Measurements from ENCODE around the gene ERVK3-1.

ERVK3-1 gene

DNA sequence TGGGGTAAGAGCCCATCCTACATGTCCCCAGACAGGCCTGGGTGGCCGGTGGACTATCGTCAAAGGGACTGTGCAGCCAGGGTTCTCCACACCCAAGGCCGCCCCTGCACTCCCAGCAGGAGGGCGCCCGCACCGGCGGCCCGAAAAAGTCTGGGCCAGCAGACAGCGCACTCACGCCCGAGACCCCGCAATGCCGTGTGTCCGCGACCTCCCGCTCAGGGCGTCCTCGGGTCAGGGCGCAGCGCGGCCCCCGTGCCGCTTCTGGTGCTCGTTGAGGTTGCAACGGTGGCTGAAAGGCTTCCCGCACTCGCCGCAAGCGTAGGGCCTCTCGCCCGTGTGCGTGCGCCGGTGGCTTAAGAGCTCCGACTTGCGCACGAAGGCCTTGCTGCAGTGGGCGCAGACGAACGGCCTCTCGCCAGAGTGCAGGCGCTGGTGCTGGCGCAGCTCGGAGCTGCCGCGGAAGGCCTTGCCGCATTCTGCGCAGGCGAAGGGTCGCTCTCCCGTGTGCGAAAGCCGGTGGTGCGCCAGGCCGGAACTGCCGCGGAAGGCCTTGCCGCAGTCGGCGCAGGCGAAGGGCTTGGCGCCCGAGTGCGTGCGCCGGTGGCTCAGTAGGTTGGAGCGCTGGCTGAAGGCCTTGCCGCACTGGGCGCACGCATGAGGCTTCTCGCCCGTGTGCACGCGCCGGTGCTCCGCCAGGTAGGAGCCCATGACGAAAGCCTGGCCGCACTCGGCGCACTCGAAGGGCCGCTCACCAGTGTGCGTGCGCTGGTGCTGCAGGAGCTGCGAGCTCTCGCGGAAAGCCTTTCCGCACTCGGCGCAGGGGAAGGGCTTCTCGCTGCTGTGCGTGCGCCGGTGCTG lies 51.0 kb downstream of the ERVK3-1 start:
- no peak overlapping the region for H2AFZ ChIP-seq (ENCODE audit: low read depth, low read length, severe bottlenecking)
- no peaks in the 10 kb centered on the region for H4K20me1 ChIP-seq (ENCODE audit: low read depth, low read length)
- H3F3A ChIP-seq (ENCODE audit: insufficient read depth): 0 out of 2 replicates have a peak, but pooled peaks cover 5% of the 10 kb centered on the region
- H3K4me3 ChIP-seq (ENCODE audit: insufficient read depth, low read length, poor library complexity, severe bottlenecking): no peak overlapping the region
- no peaks in the 10 kb centered on the region for H3K36me3 ChIP-seq (ENCODE audit: low read length)
- no peak overlapping the region for H3K27ac ChIP-seq (ENCODE audit: low read depth, low read length)
- TF ChIP-seq, protein P1, sequence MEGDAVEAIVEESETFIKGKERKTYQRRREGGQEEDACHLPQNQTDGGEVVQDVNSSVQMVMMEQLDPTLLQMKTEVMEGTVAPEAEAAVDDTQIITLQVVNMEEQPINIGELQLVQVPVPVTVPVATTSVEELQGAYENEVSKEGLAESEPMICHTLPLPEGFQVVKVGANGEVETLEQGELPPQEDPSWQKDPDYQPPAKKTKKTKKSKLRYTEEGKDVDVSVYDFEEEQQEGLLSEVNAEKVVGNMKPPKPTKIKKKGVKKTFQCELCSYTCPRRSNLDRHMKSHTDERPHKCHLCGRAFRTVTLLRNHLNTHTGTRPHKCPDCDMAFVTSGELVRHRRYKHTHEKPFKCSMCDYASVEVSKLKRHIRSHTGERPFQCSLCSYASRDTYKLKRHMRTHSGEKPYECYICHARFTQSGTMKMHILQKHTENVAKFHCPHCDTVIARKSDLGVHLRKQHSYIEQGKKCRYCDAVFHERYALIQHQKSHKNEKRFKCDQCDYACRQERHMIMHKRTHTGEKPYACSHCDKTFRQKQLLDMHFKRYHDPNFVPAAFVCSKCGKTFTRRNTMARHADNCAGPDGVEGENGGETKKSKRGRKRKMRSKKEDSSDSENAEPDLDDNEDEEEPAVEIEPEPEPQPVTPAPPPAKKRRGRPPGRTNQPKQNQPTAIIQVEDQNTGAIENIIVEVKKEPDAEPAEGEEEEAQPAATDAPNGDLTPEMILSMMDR (IDR thresholded peaks at IDR 0.05; ENCODE audit: insufficient read depth, low read length, poor library complexity, severe bottlenecking): no peak
- no peak for TF ChIP-seq EZH2phosphoT487 (conservative IDR thresholded peaks at IDR 0.05; ENCODE audit: low read length)
- no peaks in the 10 kb centered on the region for H3K79me2 ChIP-seq (ENCODE audit: insufficient read depth, low read length)
- H3K9me2 ChIP-seq (replicated peaks; ENCODE audit: insufficient read depth, low read length): no peaks in the 10 kb centered on the region
- H3K9ac ChIP-seq (ENCODE audit: low read length): no peak overlapping the region
- no peaks in the 10 kb centered on the region for H3K27me3 ChIP-seq (ENCODE audit: low read length)
- no peaks in the 10 kb centered on the region for H3K9me3 ChIP-seq (ENCODE audit: insufficient read depth, low read length)
- H3K4me2 ChIP-seq (ENCODE audit: low read depth, low read length, poor library complexity, severe bottlenecking): no peak overlapping the region

DNA sequence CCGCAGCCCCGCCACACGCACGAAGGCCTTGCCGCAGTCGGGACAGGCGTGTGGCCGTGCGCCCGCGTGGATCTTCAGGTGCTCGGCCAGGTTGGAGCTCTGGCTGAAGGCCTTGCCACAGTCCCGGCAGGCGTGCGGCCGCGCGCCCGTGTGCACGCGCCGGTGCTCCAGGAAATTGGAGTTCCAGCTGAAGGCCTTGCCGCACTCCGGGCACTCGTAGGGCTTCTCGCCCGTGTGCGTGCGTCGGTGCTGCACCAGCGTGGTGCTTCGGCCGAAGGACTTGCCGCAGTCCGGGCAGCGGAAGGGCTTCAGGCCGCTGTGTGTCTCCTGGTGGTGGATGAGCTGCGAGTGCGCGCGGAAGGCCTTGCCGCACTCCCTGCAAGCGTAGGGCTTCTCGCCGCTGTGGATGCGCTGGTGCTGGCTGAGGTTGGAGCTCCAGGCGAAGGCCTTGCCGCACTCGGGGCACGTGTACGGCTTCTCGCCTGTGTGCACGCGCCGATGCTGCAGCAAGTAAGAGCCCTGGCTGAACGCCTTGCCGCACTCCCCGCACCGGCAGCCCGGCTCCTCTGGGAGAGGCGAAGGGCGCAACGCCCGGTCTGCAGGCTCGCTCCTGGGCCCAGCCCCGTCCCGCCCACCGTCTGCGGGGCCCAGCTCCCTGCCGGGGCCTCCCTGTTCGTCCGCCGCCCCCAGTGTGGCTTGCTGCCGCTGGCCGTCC lies 51.7 kb downstream of the ERVK3-1 start:
- TF ChIP-seq EZH2phosphoT487 (conservative IDR thresholded peaks at IDR 0.05; ENCODE audit: low read length): no peak
- TF ChIP-seq, protein P1 (IDR thresholded peaks at IDR 0.05; ENCODE audit: insufficient read depth, low read length, poor library complexity, severe bottlenecking): no peak
- Histone ChIP-seq H3K27ac (ENCODE audit: low read depth, low read length) (no peak overlapping the region), H4K20me1 (ENCODE audit: low read depth, low read length) (no peaks in the 10 kb centered on the region), H3K9me2 (replicated peaks; ENCODE audit: insufficient read depth, low read length) (no peaks in the 10 kb centered on the region), H3K79me2 (ENCODE audit: insufficient read depth, low read length) (no peaks in the 10 kb centered on the region), H3K9ac (ENCODE audit: low read length) (no peak overlapping the region), H3K27me3 (ENCODE audit: low read length) (no peaks in the 10 kb centered on the region), H3K4me2 (ENCODE audit: low read depth, low read length, poor library complexity, severe bottlenecking) (no peak overlapping the region), H3K4me3 (ENCODE audit: insufficient read depth, low read length, poor library complexity, severe bottlenecking) (no peak overlapping the region), H3K9me3 (ENCODE audit: insufficient read depth, low read length) (no peaks in the 10 kb centered on the region), H2AFZ (ENCODE audit: low read depth, low read length, severe bottlenecking) (no peak overlapping the region), H3K36me3 (ENCODE audit: low read length) (no peaks in the 10 kb centered on the region), H3F3A (ENCODE audit: insufficient read depth) (0 out of 2 replicates have a peak, but pooled peaks cover 5% of the 10 kb centered on the region)

DNA sequence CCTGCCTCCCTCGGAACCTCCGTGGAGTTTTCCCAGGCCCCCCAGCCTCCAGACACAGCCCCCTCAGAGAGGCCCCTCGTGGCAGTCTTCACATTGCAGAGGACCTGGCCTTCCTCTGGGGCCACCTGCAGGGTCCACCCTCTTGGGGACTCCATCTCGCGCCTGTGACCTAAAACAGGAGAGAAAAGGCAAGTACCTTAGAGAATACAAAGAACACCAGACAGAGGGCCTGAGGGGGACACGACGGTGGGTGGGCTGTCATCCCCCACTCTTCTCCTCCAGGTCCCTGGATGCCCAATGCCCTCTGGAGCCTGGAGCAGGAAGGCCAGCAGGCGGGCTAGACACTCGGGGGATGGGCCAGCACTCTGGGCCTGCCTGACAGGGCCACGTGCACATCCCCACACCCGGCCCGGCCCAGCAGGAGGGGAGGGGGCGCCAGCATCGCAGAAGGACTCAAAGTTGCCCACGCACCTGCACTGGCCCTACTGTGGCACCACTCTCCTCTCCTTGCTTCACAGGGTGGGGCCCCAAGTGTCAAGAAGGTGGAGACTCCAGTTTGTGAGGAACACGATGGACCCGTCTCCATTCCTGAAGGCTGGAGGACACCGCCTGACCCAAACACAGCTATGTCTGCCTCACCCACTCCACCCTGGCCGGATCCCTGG lies 52.4 kb downstream of the ERVK3-1 start:
- Histone ChIP-seq H3K4me2 (ENCODE audit: low read depth, low read length, poor library complexity, severe bottlenecking) (no peak overlapping the region), H3K27me3 (ENCODE audit: low read length) (no peaks in the 10 kb centered on the region), H3K79me2 (ENCODE audit: insufficient read depth, low read length) (no peaks in the 10 kb centered on the region), H4K20me1 (ENCODE audit: low read depth, low read length) (no peaks in the 10 kb centered on the region), H3K9me2 (replicated peaks; ENCODE audit: insufficient read depth, low read length) (no peaks in the 10 kb centered on the region), H2AFZ (ENCODE audit: low read depth, low read length, severe bottlenecking) (no peak overlapping the region), H3F3A (ENCODE audit: insufficient read depth) (0 out of 2 replicates have a peak, but pooled peaks cover 5% of the 10 kb centered on the region), H3K36me3 (ENCODE audit: low read length) (no peaks in the 10 kb centered on the region), H3K27ac (ENCODE audit: low read depth, low read length) (no peak overlapping the region), H3K4me3 (ENCODE audit: insufficient read depth, low read length, poor library complexity, severe bottlenecking) (no peak overlapping the region), H3K9ac (ENCODE audit: low read length) (no peak overlapping the region), H3K9me3 (ENCODE audit: insufficient read depth, low read length) (no peaks in the 10 kb centered on the region)
- no peak for TF ChIP-seq EZH2phosphoT487 (conservative IDR thresholded peaks at IDR 0.05; ENCODE audit: low read length)
- TF ChIP-seq, protein P1 (IDR thresholded peaks at IDR 0.05; ENCODE audit: insufficient read depth, low read length, poor library complexity, severe bottlenecking): no peak

Measured in SU-DHL-6 (cell line).